IMR-90 (cell line): ENCODE data around the gene EHHADH. TPM values are rescaled to one million over a fixed set of nuclear protein-coding genes. Genes with fewer than 3 reads are reported as not detected.

Source experiments
- ATAC-seq: fragments of 200-7000 bp; cut with Tn5 transposase; 2 replicates; pipeline ENCODE4 v1.9.1; 2020; ENCODE audit warnings: low read depth, mild to moderate bottlenecking, moderate library complexity
- BruUV-seq: library from RNA; stranded (reverse); fragments of 400-500 nt; replicated peaks from 2 replicates; lab custom pipeline; 2021; lab: Mats Ljungman, UMichigan
- CTCF ChIA-PET: fragments of 300-600 bp; formaldehyde crosslinking; extraction: SDS; loops from one replicate; lab custom pipeline; 2021; ENCODE audit warnings: antibody characterized with exemption; lab: Yijun Ruan, JAX
- POLR2A ChIA-PET: fragments of 300-600 bp; sonication (Branson Sonifier 250); formaldehyde crosslinking; loops from one replicate; lab custom pipeline; 2022; ENCODE audit warnings: antibody characterized with exemption; ENCODE audit not compliant: unreplicated experiment; lab: Charles Lee
- DNase-seq: peaks from one replicate; pipeline ENCODE4 v3.0.0; 2013
- H2AFZ ChIP-seq: replicated peaks from 2 replicates; pipeline ENCODE3; 2013; ENCODE audit warnings: low read length, mild to moderate bottlenecking; ENCODE audit not compliant: poor library complexity
- H2AK5ac ChIP-seq: 2 replicates; pipeline ENCODE4 v1.6.1; 2013; ENCODE audit warnings: low read depth, low read length, inconsistent platforms
- H2AK9ac ChIP-seq: replicated peaks from 2 replicates; pipeline ENCODE3; 2013; ENCODE audit warnings: mild to moderate bottlenecking, low read depth, low read length, moderate library complexity; ENCODE audit not compliant: poor library complexity
- H2BK120ac ChIP-seq: 2 replicates; pipeline ENCODE4 v1.6.1; 2013; ENCODE audit warnings: low read depth, low read length, inconsistent platforms
- H2BK15ac ChIP-seq: 3 replicates; pipeline ENCODE4 v1.6.1; 2013; ENCODE audit warnings: low read depth, low read length, inconsistent platforms
- H2BK20ac ChIP-seq: 2 replicates; pipeline ENCODE4 v1.6.1; 2013; ENCODE audit warnings: low read depth, mild to moderate bottlenecking, inconsistent platforms, low read length, moderate library complexity
- H2BK5ac ChIP-seq: 2 replicates; pipeline ENCODE4 v1.6.1; 2013; ENCODE audit warnings: mild to moderate bottlenecking, low read depth, low read length, inconsistent platforms; ENCODE audit not compliant: poor library complexity, severe bottlenecking
- H3K14ac ChIP-seq: replicated peaks from 2 replicates; pipeline ENCODE4 v1.6.1; 2013; ENCODE audit warnings: low read depth, low read length, inconsistent platforms
- H3K18ac ChIP-seq: 2 replicates; pipeline ENCODE4 v1.6.1; 2013; ENCODE audit warnings: low read depth, low read length, control low read depth
- H3K23ac ChIP-seq: 2 replicates; pipeline ENCODE4 v1.6.1; 2013; ENCODE audit warnings: low read depth, low read length, inconsistent platforms
- H3K27ac ChIP-seq: 2 replicates; pipeline ENCODE4 v1.5.1; 2013; ENCODE audit warnings: mild to moderate bottlenecking, control low read depth, low read length; ENCODE audit not compliant: insufficient read depth
- H3K27me3 ChIP-seq: 2 replicates; pipeline ENCODE4 v1.6.1; 2013; ENCODE audit warnings: low read length; ENCODE audit not compliant: control insufficient read depth, insufficient read depth
- H3K36me3 ChIP-seq: 2 replicates; pipeline ENCODE4 v1.6.1; 2013; ENCODE audit warnings: low read length, mixed read lengths; ENCODE audit not compliant: control insufficient read depth, insufficient read depth
- H3K4ac ChIP-seq: 2 replicates; pipeline ENCODE4 v1.6.1; 2013; ENCODE audit warnings: low read depth, low read length, inconsistent platforms
- H3K4me1 ChIP-seq: 2 replicates; pipeline ENCODE4 v1.6.1; 2013; ENCODE audit warnings: low read length, mixed read lengths; ENCODE audit not compliant: control insufficient read depth, insufficient read depth
- H3K4me2 ChIP-seq: 2 replicates; pipeline ENCODE4 v1.6.1; 2013; ENCODE audit warnings: low read depth, mild to moderate bottlenecking, control low read depth, low read length, moderate library complexity
- H3K4me3 ChIP-seq: 2 replicates; pipeline ENCODE4 v1.5.1; 2013; ENCODE audit warnings: low read depth, mild to moderate bottlenecking, control low read depth, low read length, moderate library complexity; ENCODE audit not compliant: insufficient read depth
- H3K56ac ChIP-seq: 2 replicates; pipeline ENCODE4 v1.6.1; 2013; ENCODE audit warnings: low read length, inconsistent platforms; ENCODE audit not compliant: insufficient read depth; ENCODE audit errors: extremely low read depth
- H3K79me1 ChIP-seq, 2 experiments: 2 replicates each; pipeline ENCODE4 v1.6.1; 2013; ENCODE audit warnings: low read length in 2 of 2, inconsistent platforms in 1 of 2, low read depth in 1 of 2
- H3K9ac ChIP-seq: 2 replicates; pipeline ENCODE4 v1.6.1; 2013; ENCODE audit warnings: low read depth, low read length, control low read depth
- H3K9me1 ChIP-seq: 2 replicates; pipeline ENCODE4 v1.6.1; 2013; ENCODE audit warnings: low read length, inconsistent platforms; ENCODE audit not compliant: insufficient read depth
- H3K9me3 ChIP-seq: 2 replicates; pipeline ENCODE4 v1.6.1; 2013; ENCODE audit warnings: low read length; ENCODE audit not compliant: control insufficient read depth, insufficient read depth
- H4K20me1 ChIP-seq: 2 replicates; pipeline ENCODE4 v1.6.1; 2013; ENCODE audit warnings: low read length, inconsistent platforms; ENCODE audit not compliant: insufficient read depth
- H4K5ac ChIP-seq: 2 replicates; pipeline ENCODE4 v1.6.1; 2013; ENCODE audit warnings: mild to moderate bottlenecking, low read depth, low read length, control low read depth
- H4K8ac ChIP-seq, 2 experiments: 2 replicates each; pipeline ENCODE4 v1.6.1; 2013; ENCODE audit warnings: low read depth in 2 of 2, low read length in 2 of 2, control low read depth in 1 of 2, inconsistent platforms in 1 of 2
- H4K91ac ChIP-seq: 2 replicates; pipeline ENCODE4 v1.6.1; 2013; ENCODE audit warnings: low read depth, low read length, inconsistent platforms; ENCODE audit not compliant: insufficient read depth
- BHLHE40 ChIP-seq: fragments of 150-350 bp; IDR thresholded peaks from 2 replicates; pipeline ENCODE4 v1.6.1; 2016; ENCODE audit warnings: mild to moderate bottlenecking, low read depth, low read length
- CEBPB ChIP-seq: IDR thresholded peaks from 2 replicates; pipeline ENCODE4 v1.6.1; 2012; ENCODE audit warnings: low read depth, low read length, improper control_type of control experiment
- MAZ ChIP-seq: IDR thresholded peaks from 2 replicates; pipeline ENCODE4 v1.6.1; 2012; ENCODE audit warnings: low read depth, mild to moderate bottlenecking, low read length, improper control_type of control experiment, moderate library complexity, borderline replicate concordance
- POLR2A ChIP-seq: IDR thresholded peaks from 2 replicates; pipeline ENCODE4 v1.6.1; 2012; ENCODE audit warnings: mild to moderate bottlenecking, low read depth, low read length
- RFX5 ChIP-seq: IDR thresholded peaks from 2 replicates; pipeline ENCODE4 v1.8.0; 2012; ENCODE audit warnings: low read depth, mild to moderate bottlenecking, low read length, moderate library complexity
- WGBS, 2 experiments: methylation state at CpG; one replicate each; pipeline versions ENCODE4 v1.1.5 to v1.1.7; 2013; ENCODE audit warnings: missing lambda C conversion rate in 2 of 2; ENCODE audit not compliant: insufficient read length in 1 of 2; ENCODE audit errors: extremely low coverage in 2 of 2; 5-methylcytosine and 5-hydroxymethylcytosine counted together
- dilution Hi-C: fragments of 300-500 bp; cut with HindIII; formaldehyde crosslinking; loops from one replicate; pipeline ENCODE4 v1.14.3; 2018; ENCODE audit warnings: low sequenced_read_pairs; ENCODE audit not compliant: unreplicated experiment
- in situ Hi-C: fragments of 300-500 bp; cut with MboI; formaldehyde crosslinking; loops from 3 replicates; pipeline ENCODE4 v1.14.3; 2019; ENCODE audit warnings: low sequenced_read_pairs, inconsistent platforms, mixed read lengths
- intact Hi-C: fragments of 100-400 bp; cut with micrococcal nuclease; formaldehyde crosslinking; loops from 2 replicates; pipeline ENCODE4 v1.10.0; 2022
- polyA plus RNA-seq, 3 experiments: library from polyadenylated mRNA; depleted of rRNA; stranded (reverse); fragments of >200 nt; gene quantifications; 2 replicates each; pipeline ENCODE4 v1.2.3, GENCODE V29; 2012; ENCODE audit warnings: low replicate concordance in 1 of 3
- total RNA-seq: library from RNA; depleted of rRNA; stranded (reverse); fragments of >200 nt; gene quantifications from 2 replicates; pipeline ENCODE4 v1.2.3, GENCODE V29; 2012

Gene EHHADH
- total and polyA plus RNA-seq, 2 of the 4 experiments (the other 2 are of a cell fraction) = 2.0 to 4.7 TPM

DNA sequence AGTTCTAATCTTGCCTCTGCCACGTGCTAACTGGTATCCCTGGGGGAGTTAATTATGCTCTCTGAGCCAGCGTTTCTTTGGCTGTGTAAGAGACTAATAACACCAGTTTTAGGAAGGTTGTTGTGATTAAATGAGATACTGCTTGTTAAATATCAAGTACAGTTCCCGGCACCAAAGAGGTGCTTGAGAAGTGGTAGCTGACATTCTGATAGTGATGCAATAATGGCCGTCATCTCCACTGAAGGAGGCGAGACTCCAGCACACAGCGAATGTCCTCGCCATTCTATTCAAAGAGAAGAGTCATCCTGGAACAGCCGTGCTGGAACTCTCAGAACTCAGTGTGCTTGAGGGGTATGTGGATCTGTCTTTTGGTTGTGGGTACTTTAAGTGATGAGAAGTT is 91.2 kb downstream of the EHHADH start:
- no peaks in the 10 kb centered on the region for H3K9me3 ChIP-seq
- no peak overlapping the region for H3K18ac ChIP-seq
- H2BK15ac ChIP-seq = no peak overlapping the region
- no peak overlapping the region for H4K5ac ChIP-seq
- POLR2A ChIA-PET = no interaction called here
- no peak overlapping the region for H2AFZ ChIP-seq
- H3K4me2 ChIP-seq = no peak overlapping the region
- no peak overlapping the region for H3K4ac ChIP-seq
- intact Hi-C loops = no loop called here
- H3K4me3 ChIP-seq = no peak overlapping the region
- no peaks in the 10 kb centered on the region for H4K20me1 ChIP-seq
- no peak overlapping the region for H2BK120ac ChIP-seq
- WGBS, 2 experiments = 59% methylated on average over 5 of the region's 8 CpGs; no CpG with 5 or more reads in 1 of the 2 experiments
- H3K56ac ChIP-seq = no peak overlapping the region
- no peak overlapping the region for H2AK5ac ChIP-seq
- H4K8ac ChIP-seq = no peak overlapping the region
- no peak overlapping the region for H3K27ac ChIP-seq
- in situ Hi-C loops = no loop called here
- CTCF ChIA-PET = interaction anchor here (1.0 kb wide), 1 partner anchor 78 kb away, joined by 3 read pairs; no protein-coding TSS in a partner anchor
- H3K36me3 ChIP-seq = no peaks in the 10 kb centered on the region
- no peak overlapping the region for H3K14ac ChIP-seq
- no peak overlapping the region for H3K23ac ChIP-seq
- H2BK5ac ChIP-seq = no peak overlapping the region
- dilution Hi-C loops = no loop called here
- DNase-seq (no peak), ATAC-seq (no peak)
- no TSS peak for BruUV-seq
- no peaks in the 10 kb centered on the region for H3K4me1 ChIP-seq
- H3K9ac ChIP-seq = no peak overlapping the region
- no peaks in the 10 kb centered on the region for H3K79me1 ChIP-seq
- H4K91ac ChIP-seq = no peak overlapping the region
- H2BK20ac ChIP-seq = no peak overlapping the region
- no peak overlapping the region for H2AK9ac ChIP-seq
- TF ChIP-seq MAZ (no peak), CEBPB (peak; percentile 30; the same call in 1 of the 2 replicates), RFX5 (no peak), BHLHE40 (no peak), POLR2A (no peak)
- H3K27me3 ChIP-seq = peaks cover 28% of the 10 kb centered on the region
- no peaks in the 10 kb centered on the region for H3K9me1 ChIP-seq
